Measurements from ENCODE around the gene FBXL15. TPM values are rescaled to one million over a fixed set of nuclear protein-coding genes. Genes with fewer than 3 reads are reported as not detected.

FBXL15 gene
- total and polyA plus RNA-seq, 9 of the 15 experiments (the other 6 are each of a cell fraction or from before 2014, with no cell fraction given), result 0.08 to 25.9 (median 3.5) TPM

DNA sequence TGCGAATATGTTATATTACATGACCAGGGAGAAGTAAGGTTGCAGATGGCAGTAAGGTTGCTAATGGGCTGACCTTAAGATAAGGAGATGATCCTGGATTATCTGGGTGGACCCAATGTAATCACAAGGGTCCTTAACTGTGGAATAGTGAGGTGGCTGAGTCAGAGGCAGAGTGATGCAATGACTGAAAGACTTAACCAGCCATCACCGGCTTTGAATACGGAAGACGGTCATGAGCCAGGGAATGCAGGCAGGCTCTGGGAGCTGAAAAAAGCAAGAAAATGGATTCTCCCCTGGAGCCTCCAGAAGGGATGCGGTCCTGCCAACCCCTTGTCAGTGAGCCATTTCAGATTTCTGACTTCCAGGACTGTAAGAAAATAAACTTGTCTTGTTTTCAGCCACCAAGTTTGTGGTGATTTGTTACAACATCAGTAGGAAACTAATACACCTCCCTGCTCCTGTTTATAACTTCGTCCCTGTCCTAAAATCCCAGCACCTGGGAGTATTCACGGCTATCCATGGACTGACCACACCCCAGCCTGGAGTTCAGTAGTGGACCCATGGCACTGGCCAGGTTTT, 35.3 kb downstream of the FBXL15 start (continued):
- TF ChIP-seq, protein P1, sequence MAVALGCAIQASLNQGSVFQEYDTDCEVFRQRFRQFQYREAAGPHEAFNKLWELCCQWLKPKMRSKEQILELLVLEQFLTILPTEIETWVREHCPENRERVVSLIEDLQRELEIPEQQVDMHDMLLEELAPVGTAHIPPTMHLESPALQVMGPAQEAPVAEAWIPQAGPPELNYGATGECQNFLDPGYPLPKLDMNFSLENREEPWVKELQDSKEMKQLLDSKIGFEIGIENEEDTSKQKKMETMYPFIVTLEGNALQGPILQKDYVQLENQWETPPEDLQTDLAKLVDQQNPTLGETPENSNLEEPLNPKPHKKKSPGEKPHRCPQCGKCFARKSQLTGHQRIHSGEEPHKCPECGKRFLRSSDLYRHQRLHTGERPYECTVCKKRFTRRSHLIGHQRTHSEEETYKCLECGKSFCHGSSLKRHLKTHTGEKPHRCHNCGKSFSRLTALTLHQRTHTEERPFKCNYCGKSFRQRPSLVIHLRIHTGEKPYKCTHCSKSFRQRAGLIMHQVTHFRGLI (CRISPR knock-in tag; IDR thresholded peaks at IDR 0.05), result no peak
- TF ChIP-seq, protein P2, sequence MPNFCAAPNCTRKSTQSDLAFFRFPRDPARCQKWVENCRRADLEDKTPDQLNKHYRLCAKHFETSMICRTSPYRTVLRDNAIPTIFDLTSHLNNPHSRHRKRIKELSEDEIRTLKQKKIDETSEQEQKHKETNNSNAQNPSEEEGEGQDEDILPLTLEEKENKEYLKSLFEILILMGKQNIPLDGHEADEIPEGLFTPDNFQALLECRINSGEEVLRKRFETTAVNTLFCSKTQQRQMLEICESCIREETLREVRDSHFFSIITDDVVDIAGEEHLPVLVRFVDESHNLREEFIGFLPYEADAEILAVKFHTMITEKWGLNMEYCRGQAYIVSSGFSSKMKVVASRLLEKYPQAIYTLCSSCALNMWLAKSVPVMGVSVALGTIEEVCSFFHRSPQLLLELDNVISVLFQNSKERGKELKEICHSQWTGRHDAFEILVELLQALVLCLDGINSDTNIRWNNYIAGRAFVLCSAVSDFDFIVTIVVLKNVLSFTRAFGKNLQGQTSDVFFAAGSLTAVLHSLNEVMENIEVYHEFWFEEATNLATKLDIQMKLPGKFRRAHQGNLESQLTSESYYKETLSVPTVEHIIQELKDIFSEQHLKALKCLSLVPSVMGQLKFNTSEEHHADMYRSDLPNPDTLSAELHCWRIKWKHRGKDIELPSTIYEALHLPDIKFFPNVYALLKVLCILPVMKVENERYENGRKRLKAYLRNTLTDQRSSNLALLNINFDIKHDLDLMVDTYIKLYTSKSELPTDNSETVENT (CRISPR knock-in tag; IDR thresholded peaks at IDR 0.05), result no peak
- TF ChIP-seq GATAD2B (IDR thresholded peaks at IDR 0.05; ENCODE audit: borderline replicate concordance) (peak; percentile 16; the same call in 1 of the 2 replicates), CBX3 (IDR thresholded peaks at IDR 0.05; ENCODE audit: borderline replicate concordance in 1 of 2, low read length in 2 of 2) (no peak), THRAP3 (IDR thresholded peaks at IDR 0.05; ENCODE audit: borderline replicate concordance) (no peak), TRIM28 (IDR thresholded peaks at IDR 0.05) (no peak), ZNF41 (CRISPR knock-in tag; conservative IDR thresholded peaks at IDR 0.05) (0 out of 2 replicates have a peak, but pooled peaks have one; percentile 51), NBN (IDR thresholded peaks at IDR 0.05; ENCODE audit: low read depth) (peak; percentile 82), ZNF212 (CRISPR knock-in tag; IDR thresholded peaks at IDR 0.05) (no peak), HNRNPUL1 (IDR thresholded peaks at IDR 0.05; ENCODE audit: low read length) (no peak), ZSCAN32 (CRISPR knock-in tag; IDR thresholded peaks at IDR 0.05) (peak; percentile 87), ZNF589 (CRISPR knock-in tag; IDR thresholded peaks at IDR 0.05; ENCODE audit: low read depth) (peak; percentile 79)
- TF ChIP-seq, protein P3, sequence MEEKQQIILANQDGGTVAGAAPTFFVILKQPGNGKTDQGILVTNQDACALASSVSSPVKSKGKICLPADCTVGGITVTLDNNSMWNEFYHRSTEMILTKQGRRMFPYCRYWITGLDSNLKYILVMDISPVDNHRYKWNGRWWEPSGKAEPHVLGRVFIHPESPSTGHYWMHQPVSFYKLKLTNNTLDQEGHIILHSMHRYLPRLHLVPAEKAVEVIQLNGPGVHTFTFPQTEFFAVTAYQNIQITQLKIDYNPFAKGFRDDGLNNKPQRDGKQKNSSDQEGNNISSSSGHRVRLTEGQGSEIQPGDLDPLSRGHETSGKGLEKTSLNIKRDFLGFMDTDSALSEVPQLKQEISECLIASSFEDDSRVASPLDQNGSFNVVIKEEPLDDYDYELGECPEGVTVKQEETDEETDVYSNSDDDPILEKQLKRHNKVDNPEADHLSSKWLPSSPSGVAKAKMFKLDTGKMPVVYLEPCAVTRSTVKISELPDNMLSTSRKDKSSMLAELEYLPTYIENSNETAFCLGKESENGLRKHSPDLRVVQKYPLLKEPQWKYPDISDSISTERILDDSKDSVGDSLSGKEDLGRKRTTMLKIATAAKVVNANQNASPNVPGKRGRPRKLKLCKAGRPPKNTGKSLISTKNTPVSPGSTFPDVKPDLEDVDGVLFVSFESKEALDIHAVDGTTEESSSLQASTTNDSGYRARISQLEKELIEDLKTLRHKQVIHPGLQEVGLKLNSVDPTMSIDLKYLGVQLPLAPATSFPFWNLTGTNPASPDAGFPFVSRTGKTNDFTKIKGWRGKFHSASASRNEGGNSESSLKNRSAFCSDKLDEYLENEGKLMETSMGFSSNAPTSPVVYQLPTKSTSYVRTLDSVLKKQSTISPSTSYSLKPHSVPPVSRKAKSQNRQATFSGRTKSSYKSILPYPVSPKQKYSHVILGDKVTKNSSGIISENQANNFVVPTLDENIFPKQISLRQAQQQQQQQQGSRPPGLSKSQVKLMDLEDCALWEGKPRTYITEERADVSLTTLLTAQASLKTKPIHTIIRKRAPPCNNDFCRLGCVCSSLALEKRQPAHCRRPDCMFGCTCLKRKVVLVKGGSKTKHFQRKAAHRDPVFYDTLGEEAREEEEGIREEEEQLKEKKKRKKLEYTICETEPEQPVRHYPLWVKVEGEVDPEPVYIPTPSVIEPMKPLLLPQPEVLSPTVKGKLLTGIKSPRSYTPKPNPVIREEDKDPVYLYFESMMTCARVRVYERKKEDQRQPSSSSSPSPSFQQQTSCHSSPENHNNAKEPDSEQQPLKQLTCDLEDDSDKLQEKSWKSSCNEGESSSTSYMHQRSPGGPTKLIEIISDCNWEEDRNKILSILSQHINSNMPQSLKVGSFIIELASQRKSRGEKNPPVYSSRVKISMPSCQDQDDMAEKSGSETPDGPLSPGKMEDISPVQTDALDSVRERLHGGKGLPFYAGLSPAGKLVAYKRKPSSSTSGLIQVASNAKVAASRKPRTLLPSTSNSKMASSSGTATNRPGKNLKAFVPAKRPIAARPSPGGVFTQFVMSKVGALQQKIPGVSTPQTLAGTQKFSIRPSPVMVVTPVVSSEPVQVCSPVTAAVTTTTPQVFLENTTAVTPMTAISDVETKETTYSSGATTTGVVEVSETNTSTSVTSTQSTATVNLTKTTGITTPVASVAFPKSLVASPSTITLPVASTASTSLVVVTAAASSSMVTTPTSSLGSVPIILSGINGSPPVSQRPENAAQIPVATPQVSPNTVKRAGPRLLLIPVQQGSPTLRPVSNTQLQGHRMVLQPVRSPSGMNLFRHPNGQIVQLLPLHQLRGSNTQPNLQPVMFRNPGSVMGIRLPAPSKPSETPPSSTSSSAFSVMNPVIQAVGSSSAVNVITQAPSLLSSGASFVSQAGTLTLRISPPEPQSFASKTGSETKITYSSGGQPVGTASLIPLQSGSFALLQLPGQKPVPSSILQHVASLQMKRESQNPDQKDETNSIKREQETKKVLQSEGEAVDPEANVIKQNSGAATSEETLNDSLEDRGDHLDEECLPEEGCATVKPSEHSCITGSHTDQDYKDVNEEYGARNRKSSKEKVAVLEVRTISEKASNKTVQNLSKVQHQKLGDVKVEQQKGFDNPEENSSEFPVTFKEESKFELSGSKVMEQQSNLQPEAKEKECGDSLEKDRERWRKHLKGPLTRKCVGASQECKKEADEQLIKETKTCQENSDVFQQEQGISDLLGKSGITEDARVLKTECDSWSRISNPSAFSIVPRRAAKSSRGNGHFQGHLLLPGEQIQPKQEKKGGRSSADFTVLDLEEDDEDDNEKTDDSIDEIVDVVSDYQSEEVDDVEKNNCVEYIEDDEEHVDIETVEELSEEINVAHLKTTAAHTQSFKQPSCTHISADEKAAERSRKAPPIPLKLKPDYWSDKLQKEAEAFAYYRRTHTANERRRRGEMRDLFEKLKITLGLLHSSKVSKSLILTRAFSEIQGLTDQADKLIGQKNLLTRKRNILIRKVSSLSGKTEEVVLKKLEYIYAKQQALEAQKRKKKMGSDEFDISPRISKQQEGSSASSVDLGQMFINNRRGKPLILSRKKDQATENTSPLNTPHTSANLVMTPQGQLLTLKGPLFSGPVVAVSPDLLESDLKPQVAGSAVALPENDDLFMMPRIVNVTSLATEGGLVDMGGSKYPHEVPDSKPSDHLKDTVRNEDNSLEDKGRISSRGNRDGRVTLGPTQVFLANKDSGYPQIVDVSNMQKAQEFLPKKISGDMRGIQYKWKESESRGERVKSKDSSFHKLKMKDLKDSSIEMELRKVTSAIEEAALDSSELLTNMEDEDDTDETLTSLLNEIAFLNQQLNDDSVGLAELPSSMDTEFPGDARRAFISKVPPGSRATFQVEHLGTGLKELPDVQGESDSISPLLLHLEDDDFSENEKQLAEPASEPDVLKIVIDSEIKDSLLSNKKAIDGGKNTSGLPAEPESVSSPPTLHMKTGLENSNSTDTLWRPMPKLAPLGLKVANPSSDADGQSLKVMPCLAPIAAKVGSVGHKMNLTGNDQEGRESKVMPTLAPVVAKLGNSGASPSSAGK (IDR thresholded peaks at IDR 0.05), result 0 out of 2 replicates have a peak, but pooled peaks have one; percentile 9
